H7 (cell line): Measurements from ENCODE around the gene LRRK1. TPM values are rescaled to one million over a fixed set of nuclear protein-coding genes. Genes with fewer than 3 reads are reported as not detected.
A peak's percentile ranks its signal among the peaks of the same experiment; 100 is the strongest.

Experiments used
- DNase-seq: peaks from one replicate; pipeline ENCODE4 v3.0.0; 2012
- H3K27me3 ChIP-seq: 2 replicates; pipeline ENCODE4 v1.6.0; 2011; ENCODE audit warnings: mild to moderate bottlenecking, low read length; ENCODE audit not compliant: control insufficient read depth, insufficient read depth
- H3K36me3 ChIP-seq: replicated peaks from 2 replicates; pipeline ENCODE4 v1.5.1; 2011; ENCODE audit warnings: low read length; ENCODE audit not compliant: control insufficient read depth, insufficient read depth
- H3K4me3 ChIP-seq: 2 replicates; pipeline ENCODE4 v1.5.1; 2011; ENCODE audit warnings: low read depth, mild to moderate bottlenecking, control low read depth, low read length, moderate library complexity; ENCODE audit not compliant: insufficient read depth
- total RNA-seq: library from RNA; depleted of rRNA; stranded (reverse); fragments of >200 nt; shearing (Covaris generic); gene quantifications from 2 replicates; pipeline ENCODE4 v1.2.3, GENCODE V29; 2014

The LRRK1 gene
- total RNA-seq, 1 experiment from 2014 or later = 3.3 TPM

DNA sequence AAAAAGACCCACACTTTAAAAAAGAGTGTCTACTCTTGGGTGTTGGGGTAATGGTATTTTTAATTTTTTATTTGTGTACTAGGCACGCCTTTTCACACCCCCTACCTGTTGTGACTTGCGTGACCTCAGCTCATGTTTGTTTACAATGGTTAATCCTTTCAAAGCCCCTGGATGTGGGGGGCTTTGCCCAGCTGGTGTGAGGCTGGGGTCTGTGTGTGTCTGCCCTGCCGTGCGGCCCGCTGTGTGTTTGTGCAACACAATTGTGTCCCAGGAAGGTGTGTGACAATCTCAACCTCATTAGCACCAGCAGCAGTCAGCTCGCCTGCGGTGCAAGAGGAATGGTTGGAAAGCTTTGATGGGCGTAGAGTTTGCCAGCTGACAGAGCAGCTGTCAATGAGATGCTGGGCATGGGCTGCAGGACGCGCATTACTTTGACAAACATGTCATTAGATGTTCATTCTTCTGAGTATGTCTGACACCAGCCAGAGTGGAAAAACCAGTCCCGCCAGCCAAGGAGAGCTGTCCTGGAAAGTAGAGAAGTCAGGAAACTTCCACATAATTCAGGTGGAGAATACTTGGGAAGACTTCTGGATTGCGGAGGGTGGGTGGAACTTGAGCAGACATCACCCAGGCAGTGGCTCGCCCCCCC, 9.6 kb downstream of the LRRK1 start:
- Histone ChIP-seq H3K36me3 (no peaks in the 10 kb centered on the region), H3K27me3 (no peaks in the 10 kb centered on the region), H3K4me3 (no peak overlapping the region)
- DNase-seq = no peak

- H3K4me3 ChIP-seq = no peak overlapping the region
Measured at GRCh38 chr15:100929641-100930042, 10.5 kb downstream of the LRRK1 start.

GRCh38 chr15:100930306-100930848, 11.2 kb downstream of the LRRK1 start:
- no peaks in the 10 kb centered on the region for H3K27me3 ChIP-seq
- no peak overlapping the region for H3K4me3 ChIP-seq
- no peak for DNase-seq
- H3K36me3 ChIP-seq = no peaks in the 10 kb centered on the region

More at GRCh38 chr15:100929641-100930042, 10.5 kb downstream of the LRRK1 start:
- Histone ChIP-seq H3K36me3 (no peaks in the 10 kb centered on the region), H3K27me3 (no peaks in the 10 kb centered on the region)
- peak; percentile 43 for DNase-seq

DNA sequence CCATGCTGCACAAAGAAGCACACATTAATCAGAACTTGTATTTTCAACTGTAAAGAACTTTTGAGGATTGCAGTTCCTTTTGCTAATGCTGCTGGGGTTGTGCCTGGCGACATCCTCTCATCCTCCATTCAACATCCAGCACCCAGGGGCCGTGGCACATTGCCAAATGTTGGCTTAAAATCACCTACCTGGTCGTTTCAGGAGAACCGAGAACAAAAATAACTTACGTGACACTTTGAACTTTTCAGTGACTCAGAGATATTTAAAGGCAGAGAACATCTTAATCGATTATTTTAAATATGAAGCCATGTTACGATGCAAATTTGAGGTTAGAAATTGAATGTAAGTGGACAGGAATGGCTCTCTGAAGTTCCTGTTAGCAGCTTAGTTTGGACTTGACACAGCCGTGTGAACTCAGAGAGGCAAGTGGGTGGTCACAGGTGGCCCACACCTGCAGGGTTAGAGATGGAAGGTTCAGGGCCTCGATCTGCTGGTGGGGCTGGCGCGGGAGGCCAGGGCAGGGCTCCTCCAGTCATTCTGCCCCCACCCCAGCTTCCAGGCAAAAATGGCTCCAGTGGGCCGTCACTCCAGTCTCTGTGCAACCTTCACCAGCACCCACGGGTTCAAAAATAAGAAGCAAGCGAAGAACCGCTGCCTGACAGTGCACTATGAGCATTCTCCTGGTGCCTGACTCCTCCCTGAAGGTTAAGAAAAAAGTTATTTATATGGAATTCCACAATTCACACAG, 12.2 kb downstream of the LRRK1 start:
- H3K36me3 ChIP-seq = no peaks in the 10 kb centered on the region
- no peak overlapping the region for H3K4me3 ChIP-seq
- H3K27me3 ChIP-seq = no peaks in the 10 kb centered on the region
- DNase-seq = no peak

DNA sequence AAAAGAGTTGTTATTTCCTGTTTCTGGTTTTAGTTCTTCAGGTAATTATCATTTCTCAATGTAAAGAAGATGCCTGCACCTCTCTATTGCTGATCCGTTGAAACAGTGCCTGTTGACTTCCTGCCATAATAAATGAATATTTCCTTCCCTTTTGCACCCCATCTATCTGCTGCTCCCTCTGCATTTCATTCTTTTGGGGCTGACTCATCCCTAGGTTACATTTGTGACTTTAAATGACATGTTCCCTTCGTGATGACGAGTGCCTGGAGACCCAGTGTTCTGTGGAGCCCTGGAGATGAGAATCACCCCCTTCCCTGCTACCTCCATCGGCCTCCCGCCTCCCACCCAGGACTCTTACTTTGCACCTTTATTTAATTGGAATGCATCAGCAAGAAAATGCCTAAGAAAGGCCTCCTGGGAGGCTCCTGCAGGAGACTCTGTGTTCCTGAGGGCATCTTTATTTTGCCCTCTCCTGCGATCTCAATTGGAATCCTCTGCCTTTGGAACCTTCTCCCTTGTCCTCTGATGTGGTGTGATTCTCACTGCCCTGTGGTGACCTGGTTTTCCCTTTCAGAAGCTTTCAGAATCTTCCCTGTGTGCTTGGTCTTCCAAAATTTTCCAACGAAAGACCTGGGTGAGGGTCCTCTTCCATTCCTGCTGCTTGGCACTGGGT, 13.7 kb downstream of the LRRK1 start:
- H3K27me3 ChIP-seq = no peaks in the 10 kb centered on the region
- no peak overlapping the region for H3K4me3 ChIP-seq
- no peaks in the 10 kb centered on the region for H3K36me3 ChIP-seq
- DNase-seq = peak; percentile 56

- Histone ChIP-seq H3K4me3 (no peak overlapping the region), H3K27me3 (no peaks in the 10 kb centered on the region), H3K36me3 (no peaks in the 10 kb centered on the region)
- DNase-seq = no peak
Measured at GRCh38 chr15:100934166-100934565, 15.0 kb downstream of the LRRK1 start.

GRCh38 chr15:100934726-100935125, 15.6 kb downstream of the LRRK1 start:
- H3K4me3 ChIP-seq = no peak overlapping the region
- no peaks in the 10 kb centered on the region for H3K36me3 ChIP-seq
- no peaks in the 10 kb centered on the region for H3K27me3 ChIP-seq
- peak; percentile 48 for DNase-seq

GRCh38 chr15:100937171-100937570, 18.0 kb downstream of the LRRK1 start:
- H3K36me3 ChIP-seq = no peaks in the 10 kb centered on the region
- DNase-seq = no peak
- no peak overlapping the region for H3K4me3 ChIP-seq
- H3K27me3 ChIP-seq = no peaks in the 10 kb centered on the region

DNA sequence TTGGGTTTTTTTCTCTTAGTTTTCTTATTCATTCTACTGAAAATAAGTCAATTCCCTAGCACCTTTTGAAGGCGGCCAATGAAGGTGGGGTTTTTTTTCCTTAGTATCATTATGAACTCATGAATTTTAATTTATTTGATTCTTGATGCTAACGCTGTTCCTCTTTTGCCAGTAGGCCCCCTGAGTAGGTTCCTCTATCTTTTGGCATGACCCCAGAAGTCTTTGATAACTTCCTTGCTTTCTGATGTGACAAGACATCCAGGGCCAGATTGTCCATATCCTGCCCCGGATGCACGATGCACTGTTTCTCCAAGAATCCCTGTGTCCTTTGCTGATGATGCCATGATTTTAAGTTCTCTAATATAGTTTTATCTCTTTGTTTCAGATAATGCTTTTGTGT, 20.6 kb downstream of the LRRK1 start:
- no peak for DNase-seq
- Histone ChIP-seq H3K4me3 (no peak overlapping the region), H3K36me3 (no peaks in the 10 kb centered on the region), H3K27me3 (no peaks in the 10 kb centered on the region)

DNA sequence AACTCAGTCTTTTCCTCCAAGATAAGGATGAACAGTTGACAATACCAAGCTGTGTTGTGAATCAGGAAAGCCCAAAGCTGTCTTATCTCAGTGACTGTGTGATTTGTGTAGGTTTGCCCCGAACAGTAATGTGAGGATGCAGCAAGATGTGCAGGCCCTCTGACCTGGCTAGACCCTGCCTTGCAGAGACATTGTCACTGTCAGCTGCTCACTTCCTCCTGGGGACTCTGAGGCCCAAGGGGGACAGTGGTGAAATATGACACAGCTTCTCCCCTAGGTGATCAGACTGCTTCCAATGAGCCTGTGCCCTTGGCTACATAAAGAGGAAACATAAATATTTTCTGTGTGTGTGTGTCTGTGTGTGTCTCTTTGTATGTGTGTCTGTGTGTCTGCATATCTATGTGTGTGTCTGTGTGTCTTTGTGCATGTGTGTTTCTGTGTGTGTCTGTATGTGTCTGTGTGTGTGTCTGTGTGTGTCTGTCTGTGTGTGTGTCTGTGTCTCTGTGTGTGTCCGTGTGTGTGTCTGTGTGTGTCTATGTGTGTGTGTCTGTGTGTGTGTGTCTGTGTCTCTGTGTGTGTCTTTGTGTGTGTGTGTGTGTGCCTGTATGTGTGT, 21.7 kb downstream of the LRRK1 start:
- no peak for DNase-seq
- Histone ChIP-seq H3K4me3 (no peak overlapping the region), H3K27me3 (no peaks in the 10 kb centered on the region), H3K36me3 (no peaks in the 10 kb centered on the region)

DNA sequence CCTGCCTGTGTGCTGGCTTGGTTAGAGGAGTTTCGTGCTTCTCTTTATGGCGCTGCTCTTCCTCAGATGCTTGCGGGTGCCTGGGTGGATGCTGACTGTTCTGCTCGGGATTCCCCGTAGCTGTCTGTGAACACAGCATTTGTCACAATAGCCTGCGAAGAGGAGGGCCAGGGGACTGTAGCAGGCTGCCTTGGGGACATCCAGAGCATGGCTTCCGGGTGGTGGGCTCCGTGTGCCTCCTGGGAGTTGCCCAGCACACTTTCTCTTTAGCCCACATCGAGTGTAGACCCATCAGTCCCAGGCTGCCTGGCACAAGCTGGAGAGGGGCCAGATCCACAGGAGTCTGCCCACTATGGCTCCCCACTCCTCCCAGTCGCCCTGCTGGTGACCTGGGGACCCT, 22.4 kb downstream of the LRRK1 start:
- Histone ChIP-seq H3K27me3 (no peaks in the 10 kb centered on the region), H3K36me3 (no peaks in the 10 kb centered on the region), H3K4me3 (no peak overlapping the region)
- DNase-seq = no peak

DNA sequence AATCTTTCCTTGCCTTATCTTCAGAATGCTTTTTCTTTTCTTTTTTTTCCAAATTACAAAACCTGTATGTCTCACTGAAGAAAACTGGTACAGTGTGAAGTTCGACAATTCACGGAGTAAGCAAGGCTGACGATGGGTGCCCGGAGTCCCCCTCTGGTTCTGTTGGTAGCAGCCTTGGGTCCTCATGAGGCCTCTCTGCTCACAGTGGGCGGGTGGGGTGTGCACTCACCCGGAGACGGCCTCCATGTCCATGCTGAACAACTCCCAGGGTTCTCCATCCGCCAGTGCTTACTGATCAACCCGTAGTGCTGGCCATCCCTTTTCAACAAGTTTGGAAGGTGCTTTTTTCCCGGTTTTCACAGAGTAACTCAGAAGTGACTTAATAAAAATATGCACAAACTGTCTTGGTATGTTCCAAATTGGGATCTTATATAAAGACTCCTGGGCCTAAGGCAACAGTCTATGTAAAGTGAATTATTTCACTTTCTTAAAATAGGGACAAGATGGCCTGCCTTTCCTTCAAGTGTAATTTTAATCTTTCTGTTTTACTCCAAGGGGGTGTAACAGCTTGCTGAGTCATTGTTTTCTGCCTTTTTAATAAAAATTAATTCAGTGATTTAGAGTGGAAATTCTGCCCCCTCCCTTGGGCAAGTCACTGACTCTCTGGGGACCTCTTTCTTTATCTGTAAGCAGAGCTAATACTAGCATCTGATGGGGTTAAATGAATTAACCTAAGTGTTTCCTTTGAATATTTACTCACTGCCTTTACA, 23.7 kb downstream of the LRRK1 start:
- Histone ChIP-seq H3K27me3 (no peaks in the 10 kb centered on the region), H3K36me3 (no peaks in the 10 kb centered on the region), H3K4me3 (no peak overlapping the region)
- DNase-seq = no peak

- DNase-seq = no peak
- H3K36me3 ChIP-seq = no peaks in the 10 kb centered on the region
- no peaks in the 10 kb centered on the region for H3K27me3 ChIP-seq
- H3K4me3 ChIP-seq = no peak overlapping the region
Measured at GRCh38 chr15:100944244-100944895, 25.2 kb downstream of the LRRK1 start.
